CD4-positive, alpha-beta T cell treated with Interleukin-15 for 4 hours (primary cell): ENCODE data around the gene MAGI1.
"Not testable (repeated sequence)": the region's sequence is repeated elsewhere in the genome, so short reads cannot be mapped to it uniquely, and the experiment has no call there.

Experiments used
- DNase-seq: peaks from one replicate; pipeline ENCODE4 v3.0.0-alpha.2; 2020; ENCODE audit warnings: low spot score

MAGI1 gene

GRCh38 chr3:66038726-66039589 lies at the start of gene MAGI1:
TSS of gene MAGI1 (minus strand) at chr3:66038918. CDS start at chr3:66038308, 610 bp downstream.
- no peak for DNase-seq

DNA sequence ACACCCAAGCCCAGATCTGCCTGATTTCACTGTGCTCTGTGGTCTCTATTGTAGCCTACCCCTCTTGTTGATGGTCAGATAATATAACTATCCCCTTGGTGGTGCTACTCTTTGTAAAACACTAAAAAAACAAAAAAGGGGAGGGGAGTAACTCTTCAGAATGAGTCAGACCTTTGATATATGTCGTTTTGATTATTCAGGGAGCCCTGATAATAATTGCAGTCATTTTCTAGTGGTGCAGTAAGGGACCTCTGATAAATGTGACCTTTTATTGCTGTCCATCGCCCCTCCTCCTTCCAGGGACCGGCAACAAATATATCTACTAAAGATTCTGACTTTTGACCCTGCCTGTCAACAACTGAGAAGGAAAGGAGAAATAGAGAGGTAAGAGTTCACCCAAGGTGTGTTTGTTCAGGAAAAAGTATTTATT lies 45.1 kb upstream of the MAGI1 start:
- no peak for DNase-seq

- DNase-seq = no peak
Observed at GRCh38 chr3:66083096-66083678, 44.5 kb upstream of the MAGI1 start.

GRCh38 chr3:66082679-66083078 lies 44.0 kb upstream of the MAGI1 start:
- DNase-seq = no peak

GRCh38 chr3:66080167-66080566 lies 41.4 kb upstream of the MAGI1 start:
- no peak for DNase-seq

GRCh38 chr3:66077973-66078372 lies 39.3 kb upstream of the MAGI1 start:
- no peak for DNase-seq

DNA sequence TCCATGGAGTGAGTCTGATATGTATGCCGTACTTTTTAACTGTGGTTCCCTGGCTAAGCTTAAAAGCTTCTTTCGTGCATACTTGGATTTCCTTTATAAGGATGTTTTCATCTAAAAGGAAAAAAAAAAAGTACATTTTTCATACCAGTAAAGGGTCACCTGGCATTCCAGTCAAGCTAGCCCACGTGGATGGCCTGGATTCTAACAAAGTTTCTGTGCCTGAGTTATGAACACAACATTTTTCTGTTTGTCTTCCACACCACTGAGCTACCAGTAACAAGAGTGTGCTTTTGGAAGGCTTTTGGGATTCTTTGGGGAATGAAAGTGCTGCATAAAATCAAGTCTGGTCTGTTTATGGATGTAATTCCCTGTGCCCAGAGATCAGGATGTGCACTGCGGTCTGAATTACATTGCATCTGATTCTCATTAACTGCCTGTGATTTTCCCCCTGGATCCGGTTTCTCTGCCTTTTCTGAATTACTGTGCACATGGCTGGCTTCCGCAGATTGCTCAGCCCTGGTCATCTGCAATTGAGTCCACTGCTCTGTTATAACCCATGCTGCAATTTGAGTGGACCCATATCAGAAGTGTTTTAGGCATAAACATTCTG lies 38.2 kb upstream of the MAGI1 start:
- no peak for DNase-seq

DNA sequence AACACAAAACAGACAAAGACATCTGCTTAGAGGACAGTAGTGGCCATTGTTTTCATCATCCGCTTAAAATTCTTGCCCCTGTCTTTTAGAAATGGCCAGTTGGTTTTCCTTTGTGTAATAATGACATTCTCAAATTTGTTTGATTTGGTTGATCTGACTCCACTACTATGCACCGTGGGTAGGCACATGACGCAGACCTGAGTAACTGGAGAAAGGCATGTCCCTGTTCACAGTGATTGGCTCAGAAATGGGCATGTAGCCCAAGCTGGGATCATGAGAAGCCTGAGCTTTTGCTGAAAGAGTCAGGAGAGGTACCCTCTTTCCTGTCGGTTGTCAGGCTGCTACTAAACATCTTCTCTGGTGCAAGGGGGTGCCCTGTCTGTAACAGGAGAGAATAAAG lies 36.6 kb upstream of the MAGI1 start:
- DNase-seq = no peak

DNA sequence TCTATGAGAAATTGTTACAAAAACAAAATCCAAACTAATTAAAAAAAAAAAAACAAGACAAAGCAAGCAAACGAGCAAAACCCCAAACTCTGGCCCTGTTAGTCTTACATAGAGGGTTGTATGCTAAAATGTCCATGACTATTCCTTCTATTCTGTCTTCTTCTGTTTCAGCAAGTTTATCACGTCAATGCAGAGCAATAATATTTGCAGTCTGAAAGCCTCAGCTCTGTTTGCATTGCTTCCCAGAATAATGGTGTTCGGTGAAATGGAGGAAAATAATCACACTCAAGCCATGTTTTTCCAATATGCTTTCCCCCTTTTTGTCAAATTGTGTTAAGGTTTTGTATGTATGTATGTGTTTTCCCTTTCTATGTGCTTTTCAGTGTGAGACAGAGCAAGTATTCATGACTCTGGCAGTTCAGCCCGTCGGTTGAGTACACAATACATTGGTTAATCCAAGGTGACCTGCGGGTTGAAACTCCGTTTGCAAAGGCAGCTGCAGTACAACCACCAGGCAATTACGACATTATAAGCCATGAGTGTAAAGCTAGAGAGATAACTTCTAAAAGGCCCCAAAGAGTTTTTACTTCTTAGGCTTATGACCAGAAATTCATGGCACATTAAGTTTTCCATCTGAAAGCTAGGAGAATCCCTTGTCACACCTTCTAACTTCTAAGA lies 34.9 kb upstream of the MAGI1 start:
- DNase-seq = no peak

DNA sequence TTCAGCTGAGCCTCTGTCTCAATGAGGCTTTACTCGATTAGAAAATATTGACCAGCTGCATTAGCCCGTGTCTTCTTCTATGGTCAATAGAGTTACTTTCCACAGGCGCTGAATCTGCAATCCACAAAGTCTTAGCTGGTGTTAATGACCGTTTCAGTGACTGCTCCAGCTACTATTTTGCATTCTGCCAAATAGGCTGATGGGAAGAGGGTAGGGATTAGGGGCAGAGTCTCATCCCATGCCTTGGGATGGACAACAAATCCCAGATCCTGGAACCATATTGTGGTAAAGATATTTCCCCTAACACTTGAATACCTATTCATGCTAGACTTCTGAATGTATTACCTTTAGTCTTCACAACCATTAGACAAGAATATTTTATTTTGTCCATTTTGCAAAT lies 29.5 kb upstream of the MAGI1 start:
- no peak for DNase-seq

DNA sequence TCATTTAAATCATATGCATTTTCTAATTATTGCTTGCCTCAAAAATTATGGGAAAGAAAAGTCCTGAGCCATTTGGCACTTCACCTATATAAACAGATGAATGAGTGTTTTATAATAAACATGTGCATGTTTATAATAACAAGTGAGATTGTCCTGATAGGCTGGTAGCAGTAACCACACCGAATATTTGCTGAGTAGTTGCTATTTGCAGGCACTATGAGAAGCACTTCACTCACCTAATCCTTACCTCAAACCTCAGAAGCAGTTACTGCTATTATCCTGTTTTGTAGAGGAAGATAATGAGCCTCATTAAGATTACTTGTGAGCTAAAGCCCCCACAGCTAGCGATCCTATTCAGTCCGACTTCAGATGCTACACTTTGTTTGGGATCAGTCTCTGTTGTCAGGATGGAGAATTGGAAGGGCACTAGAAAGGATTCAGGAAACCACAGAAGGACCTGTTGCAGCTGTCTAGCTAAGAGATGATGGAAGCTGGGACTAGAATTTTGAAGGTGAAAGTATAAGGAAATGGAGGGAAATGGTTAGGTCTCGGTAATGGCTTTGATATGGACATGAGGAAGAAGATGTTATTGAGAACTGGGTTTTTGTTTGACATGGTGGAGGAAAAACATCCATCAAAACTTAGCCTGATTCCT lies 28.4 kb upstream of the MAGI1 start:
- DNase-seq = no peak

DNA sequence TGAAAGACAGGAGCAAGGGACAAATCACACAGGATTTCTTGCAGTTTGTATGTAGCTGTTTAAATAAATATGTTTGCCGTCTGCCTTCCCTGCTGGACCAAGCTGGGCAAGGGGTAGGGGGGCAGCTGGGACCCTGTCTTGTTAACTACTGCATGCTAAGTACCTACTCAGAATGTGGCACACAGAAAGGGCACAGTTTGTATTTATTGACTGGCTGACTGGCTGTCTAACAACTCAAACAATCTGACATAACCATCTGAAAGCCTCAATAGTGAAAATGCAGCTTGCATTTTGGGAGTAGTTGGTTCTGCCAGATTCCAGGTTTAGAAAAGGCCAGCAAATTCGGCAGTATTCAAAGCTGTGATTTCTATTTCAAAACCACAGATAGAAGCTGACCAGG lies 16.6 kb upstream of the MAGI1 start:
- DNase-seq = no peak

GRCh38 chr3:66053550-66054094 lies 14.9 kb upstream of the MAGI1 start:
- no peak for DNase-seq

- DNase-seq = no peak
Observed at GRCh38 chr3:66052721-66053549, 14.2 kb upstream of the MAGI1 start.

DNA sequence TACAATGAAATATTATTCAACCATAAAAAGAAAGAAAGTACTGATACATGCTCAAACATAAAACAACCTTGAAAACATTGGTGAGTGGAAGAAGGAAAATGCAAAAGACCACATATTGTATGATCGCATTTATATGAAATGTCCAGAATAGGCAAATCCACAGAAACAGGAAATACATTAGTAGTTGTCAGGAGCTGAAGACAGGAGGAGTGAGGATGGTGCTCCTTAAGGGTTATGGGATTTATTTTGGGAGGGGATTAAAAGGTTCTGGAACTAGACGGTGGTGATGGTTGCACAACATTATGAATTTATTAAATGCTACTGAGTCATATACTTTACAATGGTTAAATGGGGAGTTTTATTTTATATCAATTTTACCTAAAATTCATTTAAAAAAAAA lies 12.1 kb upstream of the MAGI1 start:
- DNase-seq = no peak

DNA sequence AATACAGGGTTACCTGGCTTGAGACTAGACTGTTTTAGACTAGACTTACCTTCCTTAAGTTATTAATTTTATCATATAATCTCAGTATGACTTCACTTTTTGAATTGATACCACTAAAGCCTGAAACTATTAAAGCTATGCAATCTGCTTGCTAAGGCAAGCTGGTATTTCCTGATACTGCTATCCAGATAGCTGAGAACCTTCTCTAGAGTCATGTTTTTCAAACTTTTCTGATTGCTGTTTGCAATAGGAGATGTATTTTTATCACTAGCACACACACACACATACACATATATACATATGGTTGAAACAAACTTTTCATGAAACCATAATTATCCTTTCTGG lies 9.3 kb upstream of the MAGI1 start:
- no peak for DNase-seq

DNA sequence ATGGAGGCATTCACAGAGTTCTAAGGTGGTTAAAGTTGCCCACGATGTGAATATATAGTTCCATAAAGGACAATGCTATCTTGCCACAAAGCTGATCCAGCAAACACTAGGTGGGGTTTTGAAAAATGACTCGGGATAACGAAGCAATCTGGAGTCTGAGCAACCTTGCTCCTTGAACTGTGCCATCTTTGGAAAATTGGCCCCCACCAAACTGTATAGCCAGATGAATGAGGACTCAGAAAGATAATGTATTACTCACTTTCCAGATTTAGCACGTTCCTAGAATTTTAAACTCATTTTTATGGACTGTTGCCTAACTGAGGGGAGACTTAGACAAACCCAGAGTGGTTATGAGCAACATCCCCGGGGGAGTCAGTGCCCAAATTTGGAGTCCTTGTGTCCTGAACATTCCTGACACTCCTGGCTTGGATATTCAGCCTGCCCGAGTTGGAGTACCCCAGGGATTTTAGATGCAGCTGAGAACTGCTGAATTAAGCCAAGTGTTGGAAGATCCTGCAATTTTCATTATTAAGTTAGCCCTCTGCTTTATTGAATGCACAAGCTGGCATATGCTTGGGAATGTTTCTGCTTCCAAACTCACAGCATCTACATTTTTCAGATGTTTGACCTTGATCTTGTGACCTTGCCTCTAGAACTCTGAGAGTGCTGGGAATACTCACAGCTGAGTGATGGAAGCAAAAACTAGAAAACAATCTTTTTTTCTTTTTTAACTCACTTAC lies 8.8 kb upstream of the MAGI1 start:
- DNase-seq = no peak

DNA sequence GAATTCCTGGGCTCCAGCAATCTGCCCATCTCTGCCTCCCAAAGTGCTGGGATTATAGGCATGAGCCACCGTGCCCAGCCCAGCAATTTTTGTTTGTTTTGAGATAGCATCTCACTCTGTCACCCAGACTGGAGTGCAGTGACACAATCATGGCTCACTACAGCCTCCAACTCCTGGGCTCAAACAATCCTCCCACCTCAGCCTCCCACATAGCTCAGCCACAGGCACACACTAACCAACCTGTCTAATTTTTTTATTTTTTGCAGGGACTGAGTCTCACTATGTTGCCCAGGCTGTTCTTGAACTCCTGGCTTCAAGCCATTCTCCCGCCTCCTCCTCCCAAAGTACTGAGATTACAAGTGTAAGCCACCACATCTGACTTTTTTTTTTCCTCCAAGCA lies 7.6 kb upstream of the MAGI1 start:
- not testable (repeated sequence) for DNase-seq

- no peak for DNase-seq
Observed at GRCh38 chr3:66041828-66042227, 3.1 kb upstream of the MAGI1 start.

- no peak for DNase-seq
Observed at GRCh38 chr3:66041116-66041515, 2.4 kb upstream of the MAGI1 start.

GRCh38 chr3:66039590-66039887 lies 821 bp upstream of the MAGI1 start:
- no peak for DNase-seq
